HG03280 (cell line): ENCODE data around the gene RAB14.
"Not testable (repeated sequence)": the region's sequence is repeated elsewhere in the genome, so short reads cannot be mapped to it uniquely, and the experiment has no call there.

Experiments
- ATAC-seq: cut with Tn5 transposase; IDR thresholded peaks from one replicate; pipeline ENCODE4 v1.9.1; 2021; ENCODE audit warnings: mild to moderate bottlenecking, moderate library complexity; ENCODE audit not compliant: unreplicated experiment

The RAB14 gene

GRCh38 chr9:121168052-121168451, 33.6 kb downstream of the RAB14 start:
- ATAC-seq, result no peak

GRCh38 chr9:121160025-121160424, 41.6 kb downstream of the RAB14 start:
- no peak for ATAC-seq

- ATAC-seq, result no peak
Observed at GRCh38 chr9:121157939-121158338, 43.7 kb downstream of the RAB14 start.

GRCh38 chr9:121156263-121156731, 45.4 kb downstream of the RAB14 start:
- ATAC-seq, result peak; percentile 65

- no peak for ATAC-seq
Observed at GRCh38 chr9:121154782-121155181, 46.9 kb downstream of the RAB14 start.

GRCh38 chr9:121153642-121154041, 48.0 kb downstream of the RAB14 start:
- ATAC-seq, result no peak

- ATAC-seq, result no peak
Observed at GRCh38 chr9:121150188-121150587, 51.5 kb downstream of the RAB14 start.

GRCh38 chr9:121144482-121144881, 57.2 kb downstream of the RAB14 start:
- ATAC-seq, result no peak

- no peak for ATAC-seq
Observed at GRCh38 chr9:121143771-121144170, 57.9 kb downstream of the RAB14 start.

GRCh38 chr9:121141706-121142105, 60.0 kb downstream of the RAB14 start:
- no peak for ATAC-seq

GRCh38 chr9:121141306-121141705, 60.4 kb downstream of the RAB14 start:
- ATAC-seq, result no peak

GRCh38 chr9:121140162-121140561, 61.5 kb downstream of the RAB14 start:
- no peak for ATAC-seq

GRCh38 chr9:121138973-121139372, 62.7 kb downstream of the RAB14 start:
- ATAC-seq, result no peak

GRCh38 chr9:121138561-121138960, 63.1 kb downstream of the RAB14 start:
- no peak for ATAC-seq

- no peak for ATAC-seq
Observed at GRCh38 chr9:121135642-121136041, 66.0 kb downstream of the RAB14 start.

- ATAC-seq, result no peak
Observed at GRCh38 chr9:121133104-121133816, 68.4 kb downstream of the RAB14 start.

- ATAC-seq, result not testable (repeated sequence)
Observed at GRCh38 chr9:121129384-121129783, 72.3 kb downstream of the RAB14 start.
